GM18502 (cell line): ENCODE results near the gene MGAT4B.
"Not testable (repeated sequence)": the region's sequence is repeated elsewhere in the genome, so short reads cannot be mapped to it uniquely, and the experiment has no call there.

Source experiments
- ATAC-seq: cut with Tn5 transposase; IDR thresholded peaks from one replicate; pipeline ENCODE4 v1.9.1; 2021; ENCODE audit warnings: mild to moderate bottlenecking; ENCODE audit not compliant: unreplicated experiment, poor library complexity

Gene MGAT4B

GRCh38 chr5:179795863-179796833 lies 10.5 kb downstream of the MGAT4B start:
- peak; percentile 77 for ATAC-seq

DNA sequence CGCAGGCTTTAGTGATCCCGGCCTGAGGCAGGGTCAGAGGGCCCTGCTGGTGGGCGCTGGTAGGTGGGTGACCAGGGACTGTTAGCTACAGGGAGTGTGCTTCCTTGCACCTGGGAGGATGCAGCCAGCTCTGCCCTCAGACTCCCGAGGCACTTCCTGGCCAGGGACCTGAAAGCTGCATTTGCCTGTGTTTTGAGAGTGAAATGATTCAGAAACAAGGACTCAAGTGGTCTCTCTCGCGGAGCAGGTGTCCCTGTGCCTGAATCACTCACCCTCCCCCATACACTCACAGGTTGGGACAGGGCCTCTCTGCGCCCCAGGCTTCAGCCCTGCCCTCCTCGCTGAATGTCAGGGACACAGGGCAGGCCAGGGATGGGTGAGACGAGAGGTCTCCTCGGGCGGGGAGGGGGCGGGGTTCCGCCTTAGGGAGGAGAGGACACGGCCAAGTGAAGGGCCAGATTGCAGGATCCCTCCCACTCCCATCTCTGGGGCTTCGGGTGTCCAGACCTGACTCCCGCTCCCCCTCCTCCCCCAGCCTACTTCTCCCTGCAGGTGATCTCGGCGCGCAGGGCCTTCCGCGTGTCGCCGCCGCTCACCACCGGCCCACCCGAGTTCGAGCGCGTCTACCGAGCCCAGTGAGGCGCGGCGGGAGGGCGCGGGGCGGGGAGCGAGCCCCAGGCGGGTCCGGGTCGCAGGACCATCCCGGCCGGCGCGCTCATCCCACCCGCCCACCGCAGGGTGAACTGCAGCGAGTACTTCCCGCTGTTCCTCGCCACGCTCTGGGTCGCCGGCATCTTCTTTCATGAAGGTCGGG lies 11.4 kb downstream of the MGAT4B start:
- peak; percentile 4 for ATAC-seq

DNA sequence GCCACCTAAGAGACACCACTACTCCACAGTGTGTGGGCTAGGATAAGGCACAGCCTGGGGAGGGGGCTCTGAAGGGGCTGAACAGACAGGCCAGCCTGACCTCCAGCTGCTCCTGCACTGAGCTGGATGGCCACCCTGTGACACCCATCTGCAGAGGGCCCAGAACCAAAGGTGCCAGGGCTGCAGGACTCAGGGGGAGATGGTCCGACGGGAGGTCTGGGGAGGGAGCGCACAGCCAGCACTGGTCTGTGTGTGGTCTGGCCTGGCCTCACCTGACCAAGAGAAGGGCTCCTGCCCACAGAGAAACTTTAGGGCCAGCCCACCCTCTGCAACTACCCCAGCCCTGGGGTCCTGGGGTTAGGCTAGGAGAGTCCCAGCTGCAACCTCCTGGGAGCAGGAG lies 12.1 kb downstream of the MGAT4B start:
- no peak for ATAC-seq

DNA sequence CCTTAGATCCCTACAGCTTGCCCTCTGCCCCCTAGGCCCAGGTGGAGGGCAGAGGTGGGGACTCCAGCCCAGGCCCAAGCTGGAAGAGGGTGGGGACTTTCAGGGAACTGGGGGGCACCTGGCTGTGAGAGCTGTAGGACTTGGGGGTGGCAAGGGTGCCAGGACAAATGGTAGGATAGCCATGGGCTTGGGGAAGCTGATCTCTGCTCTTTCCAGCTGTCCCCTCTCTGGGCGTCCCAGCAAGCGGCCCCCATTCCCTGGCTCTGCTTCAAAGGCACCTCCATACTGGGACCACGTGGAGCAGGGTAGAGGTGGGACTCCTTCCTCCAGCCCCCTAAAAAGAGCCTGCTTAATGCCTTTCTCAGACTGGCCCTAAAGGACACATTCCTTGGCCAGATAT lies 12.5 kb downstream of the MGAT4B start:
- no peak for ATAC-seq

DNA sequence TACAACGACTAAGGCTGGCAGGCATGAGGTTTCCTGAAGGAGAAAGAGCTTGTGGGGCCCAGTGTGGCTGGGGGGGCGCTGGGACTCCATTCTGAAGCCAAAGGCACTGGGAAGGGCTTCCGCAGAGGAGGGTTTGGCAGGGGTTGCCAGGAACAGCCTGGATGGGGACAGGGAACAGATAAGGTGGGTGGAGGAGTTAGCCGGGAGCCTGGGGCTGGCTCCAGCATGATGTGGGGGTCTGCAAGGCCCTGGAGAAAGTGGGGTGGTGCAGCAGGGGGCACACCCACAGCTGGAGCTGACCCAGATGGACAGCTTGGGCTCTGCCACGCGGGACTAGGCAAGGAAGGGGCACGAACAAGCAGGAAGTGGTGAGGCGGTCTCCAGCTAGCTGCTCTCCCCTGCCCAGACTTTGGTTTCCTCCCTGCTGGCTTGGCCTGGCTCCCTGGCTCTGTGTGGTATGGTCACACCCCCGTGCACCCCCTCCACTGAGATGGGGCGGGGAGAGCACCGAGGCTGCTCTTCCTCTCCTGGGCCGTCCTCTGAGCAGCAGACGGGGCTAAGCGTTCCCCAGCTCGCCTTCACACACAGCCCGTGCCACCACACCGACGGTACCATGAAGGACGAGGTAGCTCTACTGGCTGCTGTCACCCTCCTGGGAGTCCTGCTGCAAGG lies 13.1 kb downstream of the MGAT4B start, which contains the start of gene LTC4S:
Gene LTC4S (plus strand): TSS at position 519 of the 672 bp plus-strand sequence. CDS start 95 bp downstream, at position 614.
- no peak for ATAC-seq

DNA sequence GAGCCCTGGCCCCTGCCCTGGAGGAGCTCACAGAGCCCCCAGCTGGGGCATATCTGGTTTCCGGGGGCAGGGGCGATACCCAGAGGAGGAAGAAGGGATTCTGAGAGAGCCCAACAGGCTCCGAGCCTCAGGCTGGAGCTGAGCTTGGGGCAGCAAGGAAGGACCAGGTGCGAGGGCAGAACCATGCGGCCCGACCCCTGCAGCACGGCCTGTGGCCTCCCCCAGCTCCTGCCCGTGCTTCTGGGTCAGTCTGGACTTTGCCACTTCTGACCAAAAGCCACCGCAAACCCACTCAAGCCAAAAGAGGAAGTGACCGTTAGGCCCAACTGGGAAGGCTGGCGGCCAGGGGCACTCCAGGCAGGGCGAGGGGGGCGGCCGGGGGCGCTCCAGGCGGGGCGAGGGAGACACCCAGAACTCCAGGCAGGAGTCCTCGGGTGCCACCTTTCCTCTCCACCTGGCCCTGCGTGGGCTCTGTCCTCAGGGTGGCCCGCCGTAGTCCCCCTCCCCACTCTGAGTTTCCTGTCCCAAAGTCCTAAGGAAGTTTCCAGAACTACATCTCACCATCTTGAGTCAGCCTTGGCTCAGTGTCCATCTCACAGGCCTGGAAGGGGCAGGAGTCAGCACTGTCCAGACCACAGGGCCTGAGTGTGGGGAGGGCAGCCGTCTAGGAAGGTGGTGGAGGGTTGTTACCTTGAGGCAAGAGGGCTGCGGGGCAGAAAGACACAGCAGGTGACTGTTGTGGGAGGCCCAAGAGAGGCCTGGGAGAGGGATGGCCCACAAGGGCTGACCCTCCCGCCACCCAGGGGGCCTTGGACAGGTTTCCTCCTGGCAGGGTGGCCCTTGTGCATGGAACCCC lies 13.8 kb downstream of the MGAT4B start:
- ATAC-seq = no peak

GRCh38 chr5:179791881-179792611 lies 14.6 kb downstream of the MGAT4B start:
- no peak for ATAC-seq

- not testable (repeated sequence) for ATAC-seq
These were observed 17.4 kb downstream of the MGAT4B start for GRCh38 chr5:179789278-179789677.

GRCh38 chr5:179788193-179788854 lies 18.3 kb downstream of the MGAT4B start:
- ATAC-seq = no peak

- ATAC-seq = no peak
These were observed 19.8 kb downstream of the MGAT4B start for GRCh38 chr5:179786861-179787260.

DNA sequence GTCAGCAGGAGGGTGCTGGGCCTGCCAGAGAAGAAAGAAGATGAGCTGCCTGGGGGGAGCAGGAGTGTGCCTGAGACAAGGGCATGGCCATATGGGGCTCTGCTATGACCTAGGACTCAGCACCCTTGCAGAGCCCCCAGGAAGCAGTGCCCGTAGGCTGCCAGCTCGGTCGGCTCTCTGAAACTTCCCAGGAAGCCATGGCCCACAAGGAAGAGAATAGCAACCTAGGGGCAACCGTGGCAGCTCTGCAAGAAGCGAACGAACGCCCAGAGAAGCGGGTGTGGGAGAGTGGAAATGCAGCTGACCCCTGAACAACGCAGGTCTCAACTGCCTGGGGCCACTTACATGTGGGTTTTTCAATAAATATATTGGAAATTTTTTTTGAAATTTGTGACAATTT lies 23.5 kb downstream of the MGAT4B start:
- ATAC-seq = no peak

DNA sequence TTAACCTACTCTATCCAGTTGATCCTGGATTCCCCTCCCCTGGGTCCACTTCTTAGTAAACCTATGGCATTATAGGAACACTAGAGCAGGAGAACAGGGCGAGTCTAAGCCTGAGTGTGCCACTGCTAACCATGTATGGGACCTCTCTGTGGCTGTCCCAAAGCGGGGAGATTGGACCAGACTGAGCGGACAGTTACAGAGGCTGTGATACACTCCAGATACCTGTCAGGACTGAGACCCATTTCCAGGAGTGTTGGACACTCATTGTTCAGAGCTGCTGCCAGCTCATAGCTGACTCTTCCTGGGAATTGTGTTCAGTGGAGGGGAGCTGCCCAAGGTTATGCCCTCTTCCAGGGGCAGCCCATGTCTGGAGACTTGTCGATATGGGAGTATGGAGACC lies 24.8 kb downstream of the MGAT4B start:
- no peak for ATAC-seq

DNA sequence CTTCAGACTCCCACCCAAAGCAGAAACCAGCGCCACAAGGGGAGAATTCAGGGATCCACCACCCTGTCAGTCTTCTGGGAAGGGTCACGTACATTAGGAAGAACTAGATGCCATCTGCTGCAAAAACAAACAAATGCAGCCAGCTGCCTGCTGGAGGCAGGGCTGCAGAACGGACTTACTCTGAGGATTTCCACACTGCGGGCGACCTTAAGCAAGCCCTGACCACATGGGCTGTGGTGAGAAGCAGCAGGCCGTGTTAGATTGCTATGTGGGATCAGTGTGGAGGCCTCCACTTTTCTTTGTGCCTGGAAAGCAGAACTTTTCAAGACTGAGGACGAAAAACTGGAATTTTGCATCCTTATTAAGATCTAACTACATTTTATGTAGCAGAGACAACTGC lies 26.3 kb downstream of the MGAT4B start:
- no peak for ATAC-seq

DNA sequence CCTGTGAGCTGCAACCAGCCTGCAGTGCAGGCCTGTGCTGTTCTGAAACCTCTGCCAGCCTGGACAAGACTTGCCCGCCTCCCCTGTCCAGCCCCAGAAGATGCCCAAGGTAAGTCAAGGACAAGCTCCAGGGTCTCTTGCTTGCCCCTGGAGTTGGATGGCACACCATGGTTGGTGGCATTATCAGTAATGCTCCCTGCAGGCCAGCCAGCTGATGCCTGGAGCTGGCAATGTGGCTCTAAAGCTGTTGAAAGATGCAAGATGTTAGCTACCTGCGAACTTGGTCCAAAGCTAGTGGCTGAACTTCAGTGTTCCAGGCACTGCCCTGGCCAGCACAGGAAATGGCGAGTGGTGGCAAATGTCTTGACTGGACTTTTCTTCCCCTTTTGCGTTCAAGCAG lies 26.8 kb downstream of the MGAT4B start:
- ATAC-seq = no peak

DNA sequence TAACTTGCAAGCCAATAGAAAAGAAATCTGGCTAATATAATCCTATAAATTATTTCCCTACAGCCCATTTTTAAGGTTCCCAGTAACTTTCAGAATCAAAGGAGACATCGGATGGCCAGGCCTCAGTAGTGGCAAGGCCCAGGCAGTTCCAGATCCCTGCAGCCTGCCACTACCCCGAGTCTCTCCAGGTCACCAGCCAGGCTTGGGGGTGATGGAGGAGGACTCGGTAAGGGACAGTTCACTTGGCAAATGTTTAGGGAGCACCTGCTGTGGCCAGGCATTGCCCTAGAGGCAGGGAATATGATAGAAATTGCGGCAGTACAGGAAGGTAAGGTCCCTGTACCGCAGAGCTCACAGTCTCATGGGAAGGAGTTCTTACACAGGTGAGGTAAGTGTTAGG lies 28.1 kb downstream of the MGAT4B start:
- no peak for ATAC-seq

DNA sequence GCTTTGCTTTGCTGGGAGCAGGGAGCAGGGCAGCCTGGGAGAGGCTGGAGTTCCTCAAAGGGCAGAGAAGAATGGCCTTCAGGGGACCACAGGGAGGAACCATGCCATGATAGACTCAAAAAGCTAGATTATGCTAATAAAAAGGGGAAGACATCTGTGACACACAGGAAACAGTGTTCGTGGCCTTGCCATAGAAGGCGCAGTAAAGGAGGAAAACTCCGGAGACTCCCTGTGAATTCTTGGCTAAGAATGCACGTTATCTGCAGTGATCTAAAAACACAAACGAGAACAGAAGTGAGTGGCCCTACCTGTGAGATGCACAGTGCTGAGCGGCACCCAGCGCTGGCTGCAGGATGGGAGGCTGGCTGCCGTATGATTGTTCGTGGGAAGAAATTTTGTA lies 28.8 kb downstream of the MGAT4B start:
- no peak for ATAC-seq

- ATAC-seq = no peak
These were observed 29.2 kb downstream of the MGAT4B start for GRCh38 chr5:179777456-179777855.

- ATAC-seq = no peak
These were observed 30.2 kb downstream of the MGAT4B start for GRCh38 chr5:179776411-179776938.
